Adrenal gland (tissue), 12 donors: ENCODE measurements around the gene MATR3. TPM values are rescaled to one million over a fixed set of nuclear protein-coding genes. Genes with fewer than 3 reads are reported as not detected.

Source experiments
- DNase-seq, 7 donors: peaks; one replicate each; pipeline ENCODE4 v3.0.0-alpha.2; 2019 to 2020
- H3K27ac ChIP-seq, 5 donors: fragments of 200-600 bp; sonication (generic) in 4 of 5; 1 replicate in 3 of 5; 2 replicates in 2 of 5; pipeline versions ENCODE4 v1.5.1 to v1.8.0; 2016 to 2020; ENCODE audit warnings: mild to moderate bottlenecking in 1 of 5
- H3K27me3 ChIP-seq: fragments of 200-600 bp; 2 replicates; pipeline ENCODE4 v1.8.0; 2021
- H3K36me3 ChIP-seq, 2 donors: fragments of 200-600 bp; replicated peaks in 1 of 2; 1 replicate in 1 of 2; 2 replicates in 1 of 2; pipeline versions ENCODE4 v1.5.1 to v1.8.0; 2018 to 2022
- H3K4me1 ChIP-seq, 2 donors: fragments of 200-600 bp; replicated peaks in 1 of 2; 1 replicate in 1 of 2; 2 replicates in 1 of 2; pipeline versions ENCODE4 v1.5.1 to v1.8.0; 2018 to 2021
- H3K4me3 ChIP-seq, 4 donors: fragments of 200-600 bp; sonication (generic) in 3 of 4; one replicate each; pipeline ENCODE4 v1.5.1; 2016 to 2018
- H3K9me3 ChIP-seq, 3 donors: fragments of 200-600 bp; sonication (generic) in 1 of 3; replicated peaks in 1 of 3; 1 replicate in 2 of 3; 2 replicates in 1 of 3; pipeline versions ENCODE4 v1.5.1 to v1.8.0; 2016 to 2021
- CTCF ChIP-seq, 6 experiments: fragments of 450-650 bp in 4 of 6; fragments of 200-600 bp in 2 of 6; sonication (generic) in 1 of 6; IDR thresholded peaks; 1 replicate in 5 of 6; 2 replicates in 1 of 6; pipeline versions ENCODE4 v1.5.1 to v1.8.0; 2016 to 2021; ENCODE audit warnings: antibody characterized with exemption in 6 of 6, mild to moderate bottlenecking in 2 of 6, moderate library complexity in 1 of 6
- POLR2A ChIP-seq, 2 donors: fragments of 450-650 bp; IDR thresholded peaks; one replicate each; pipeline ENCODE4 v1.6.1; 2017; ENCODE audit warnings: antibody characterized with exemption in 2 of 2, mild to moderate bottlenecking in 2 of 2, moderate library complexity in 1 of 2
- WGBS, 4 donors: extraction: QIAGEN DNeasy Blood & Tissue Kit in 2 of 4; methylation state at CpG; one replicate each; pipeline versions ENCODE4 v1.1.5 to v1.1.7; 2013 to 2017; 5-methylcytosine and 5-hydroxymethylcytosine counted together
- intact Hi-C, 2 donors: fragments of 100-400 bp; cut with DNase I; formaldehyde crosslinking; loops; one replicate each; pipeline versions ENCODE4 v1.14.1 to v1.15.0; 2022 to 2023
- polyA plus RNA-seq, 3 donors: library from polyadenylated mRNA; stranded (reverse); fragments of 200-250 nt in 2 of 3; fragments of 350-450 nt in 1 of 3; fragmentation: Illumina TruSeq in 1 of 3; extraction: RNeasy Lipid Tissue Mini Kit (QIAGEN cat#74804) in 1 of 3; gene quantifications; one replicate each; pipeline ENCODE4 v1.2.3, GENCODE V29; 2013 to 2014
- total RNA-seq, 9 donors: library from RNA; depleted of rRNA in 4 of 9; stranded (reverse); fragments of >200 nt in 4 of 9; fragments of 120-200 nt in 1 of 9; fragmentation: NEBNext Ultra II Directional in 1 of 9; extraction: Animal tissue kit (Norgen Biotek cat#: 25700) in 1 of 9; gene quantifications; one replicate each; pipeline versions ENCODE4 v1.1.0 to v1.2.4, GENCODE V29; 2013 to 2023
- donor health status: healthy with polysubstance abuse.
- donor health status: Bipolar disorder and iron deficiency.
- donor health status: DM: yes; HTN: yes; CAD: no.
- donor health status: DM: no; HTN: no; CAD: no.
- donor health status: DM: no; HTN: no; CAD: no.
- donor health status: DM: yes; HTN: yes; CAD: no.

The MATR3 gene
- total and polyA plus RNA-seq, 12 donors, result 99.4 to 324 (median 176) TPM

- H3K4me3 ChIP-seq, result no peak overlapping the region
Observed at GRCh38 chr5:139276426-139276825, 17.1 kb upstream of the MATR3 start.

GRCh38 chr5:139277171-139277570, 16.4 kb upstream of the MATR3 start:
- H3K9me3 ChIP-seq, result no peaks in the 10 kb centered on the region
- H3K27me3 ChIP-seq, result no peaks in the 10 kb centered on the region
- no peak for TF ChIP-seq CTCF (IDR thresholded peaks at IDR 0.05)
- no peak for TF ChIP-seq POLR2A (IDR thresholded peaks at IDR 0.05)
- DNase-seq, result no peak
- peaks cover 0 to 12% of the 10 kb centered on the region in 2 donors for H3K36me3 ChIP-seq
- H3K4me1 ChIP-seq, result peaks cover 17 to 33% of the 10 kb centered on the region in 2 donors
- H3K4me3 ChIP-seq, result no peak overlapping the region
- H3K27ac ChIP-seq, result no peak overlapping the region
- intact Hi-C loops, result no loop called here
- 72 to 79% (median 77%) methylated on average over 5 of the region's 5 CpGs for WGBS, 4 donors

More at GRCh38 chr5:139276426-139276825, 17.1 kb upstream of the MATR3 start:
- Histone ChIP-seq H3K27ac (no peak overlapping the region), H3K4me1 (peaks cover 17 to 29% of the 10 kb centered on the region in 2 donors), H3K27me3 (no peaks in the 10 kb centered on the region), H3K36me3 (peaks cover 0 to 12% of the 10 kb centered on the region in 2 donors), H3K9me3 (no peaks in the 10 kb centered on the region)
- TF ChIP-seq POLR2A (IDR thresholded peaks at IDR 0.05) (no peak), CTCF (IDR thresholded peaks at IDR 0.05) (no peak)
- 72 to 88% (median 76%) methylated on average over 2 of the region's 2 CpGs for WGBS, 4 donors
- intact Hi-C loops, result no loop called here
- no peak for DNase-seq

GRCh38 chr5:139278540-139279274, 14.8 kb upstream of the MATR3 start:
- H3K9me3 ChIP-seq, result no peaks in the 10 kb centered on the region
- TF ChIP-seq CTCF (IDR thresholded peaks at IDR 0.05) (no peak), POLR2A (IDR thresholded peaks at IDR 0.05) (no peak)
- peaks cover 0 to 18% of the 10 kb centered on the region in 2 donors for H3K36me3 ChIP-seq
- H3K4me1 ChIP-seq, result peaks cover 8 to 26% of the 10 kb centered on the region in 2 donors
- WGBS, 4 donors, result 94 to 98% (median 96%) methylated on average over 6 of the region's 6 CpGs
- H3K27me3 ChIP-seq, result no peaks in the 10 kb centered on the region
- intact Hi-C loops, result no loop called here
- H3K4me3 ChIP-seq, result no peak overlapping the region
- no peak for DNase-seq
- no peak overlapping the region for H3K27ac ChIP-seq

- H3K36me3 ChIP-seq, result peaks cover 0 to 27% of the 10 kb centered on the region in 2 donors
- TF ChIP-seq CTCF (IDR thresholded peaks at IDR 0.05), result no peak
- TF ChIP-seq POLR2A (IDR thresholded peaks at IDR 0.05), result no peak
- no peaks in the 10 kb centered on the region for H3K9me3 ChIP-seq
- intact Hi-C loops, result no loop called here
- no peak for DNase-seq
- no peak overlapping the region for H3K4me3 ChIP-seq
- H3K27me3 ChIP-seq, result no peaks in the 10 kb centered on the region
- H3K27ac ChIP-seq, result no peak overlapping the region
- H3K4me1 ChIP-seq, result peaks cover 0 to 8% of the 10 kb centered on the region in 2 donors
Observed at GRCh38 chr5:139282197-139282557, 11.4 kb upstream of the MATR3 start.
